Measurements from ENCODE around the gene VKORC1L1. TPM values are rescaled to one million over a fixed set of nuclear protein-coding genes. Genes with fewer than 3 reads are reported as not detected.

The VKORC1L1 gene
- total RNA-seq, 1 experiment from 2014 or later: 30.9 TPM

GRCh38 chr7:65974876-65975275, 102.0 kb downstream of the VKORC1L1 start:
- POLR2A ChIA-PET: no interaction called here
- no peak for DNase-seq (ENCODE audit: low read depth, low spot score)
- no peaks in the 10 kb centered on the region for H4K20me1 ChIP-seq (ENCODE audit: insufficient read depth)
- H3K9me3 ChIP-seq (ENCODE audit: control insufficient read depth in 1 of 2, insufficient read depth in 1 of 2, low read depth in 1 of 2, low read length in 2 of 2): no peaks in the 10 kb centered on the region
- H2AFZ ChIP-seq (ENCODE audit: low read depth, low read length, poor library complexity, severe bottlenecking): no peak overlapping the region
- intact Hi-C loops (cut with micrococcal nuclease): no loop called here
- no peaks in the 10 kb centered on the region for H3K4me1 ChIP-seq (ENCODE audit: control insufficient read depth in 1 of 2, insufficient read depth in 2 of 2, low read length in 2 of 2)
- BruUV-seq (replicated peaks): no TSS peak
- CTCF ChIA-PET: no interaction called here
- no peak overlapping the region for H3K4me2 ChIP-seq (ENCODE audit: low read length)
- no peak overlapping the region for H3K4me3 ChIP-seq (replicated peaks in 1 of 2; ENCODE audit: low read depth in 1 of 2, low read length in 2 of 2)
- RAD21 ChIA-PET (ENCODE audit: low non-redundant PET in 1 of 2, low total read pairs in 2 of 2, uncharacterized antibody in 2 of 2, unreplicated experiment in 2 of 2): no interaction called here
- H3K9ac ChIP-seq (ENCODE audit: low read length): no peak overlapping the region
- peaks cover 17% of the 10 kb centered on the region for H3K79me2 ChIP-seq (ENCODE audit: insufficient read depth, low read length)
- TF ChIP-seq SIN3A (IDR thresholded peaks at IDR 0.05; ENCODE audit: low read depth) (no peak), EGR1 (IDR thresholded peaks at IDR 0.05; ENCODE audit: low read depth) (no peak), ZNF274 (IDR thresholded peaks at IDR 0.05; ENCODE audit: low read depth, low read length) (no peak), ZBTB33 (IDR thresholded peaks at IDR 0.05; ENCODE audit: extremely low read depth, insufficient replicate concordance, low read length) (no peak), RAD21 (IDR thresholded peaks at IDR 0.05; ENCODE audit: low read depth) (no peak), YY1 (IDR thresholded peaks at IDR 0.05; ENCODE audit: extremely low read depth, insufficient replicate concordance, low read depth, low read length) (no peak), CEBPB (IDR thresholded peaks at IDR 0.05; ENCODE audit: low read depth) (no peak), CTCF (IDR thresholded peaks at IDR 0.05 in 2 of 3, conservative IDR thresholded peaks at IDR 0.05 in 1 of 3; ENCODE audit: borderline replicate concordance in 1 of 3, insufficient read depth in 1 of 3, low read depth in 2 of 3, low read length in 2 of 3) (no peak), MAX (IDR thresholded peaks at IDR 0.05) (no peak), JUND (IDR thresholded peaks at IDR 0.05) (no peak), POLR2A (IDR thresholded peaks at IDR 0.05; ENCODE audit: borderline replicate concordance, extremely low read depth, insufficient read depth, insufficient read length) (no peak), POLR2AphosphoS5 (IDR thresholded peaks at IDR 0.05; ENCODE audit: low read depth, low read length) (no peak), FOSL1 (IDR thresholded peaks at IDR 0.05; ENCODE audit: low read depth) (no peak), ATF3 (IDR thresholded peaks at IDR 0.05) (no peak), EZH2phosphoT487 (IDR thresholded peaks at IDR 0.05; ENCODE audit: borderline replicate concordance) (no peak), ELF1 (IDR thresholded peaks at IDR 0.05; ENCODE audit: borderline replicate concordance, low read depth) (no peak), SP1 (IDR thresholded peaks at IDR 0.05; ENCODE audit: low read depth) (no peak), SRF (IDR thresholded peaks at IDR 0.05; ENCODE audit: low read depth) (no peak), TCF7L2 (IDR thresholded peaks at IDR 0.05; ENCODE audit: borderline replicate concordance, extremely low read depth, insufficient read depth, insufficient read length) (no peak)
- no peaks in the 10 kb centered on the region for H3K27me3 ChIP-seq (ENCODE audit: insufficient read depth, low read length)
- peaks cover 15 to 28% of the 10 kb centered on the region in 2 experiments; a peak in 3 of 4 replicates for H3K36me3 ChIP-seq (ENCODE audit: control insufficient read depth in 1 of 2, insufficient read depth in 2 of 2, low read length in 2 of 2)
- no peak for ATAC-seq
- H3K27ac ChIP-seq (ENCODE audit: low read depth, low read length): no peak overlapping the region
- H3K9me2 ChIP-seq (ENCODE audit: insufficient read depth): no peaks in the 10 kb centered on the region

Data from HCT116 (cell line).